Transverse colon (tissue), 4 donors: ENCODE measurements around the gene FBXL4. TPM values are rescaled to one million over a fixed set of nuclear protein-coding genes. Genes with fewer than 3 reads are reported as not detected.

ENCODE experiments used
- DNase-seq: peaks from one replicate; pipeline ENCODE4 v3.0.0-alpha.2; 2019
- H3K27ac ChIP-seq, 4 donors: fragments of 200-600 bp; sonication (generic); 2 replicates each; pipeline ENCODE4 v1.5.1; 2016 to 2018; ENCODE audit warnings: inconsistent platforms in 4 of 4
- H3K27me3 ChIP-seq: fragments of 200-600 bp; sonication (generic); 2 replicates; pipeline ENCODE4 v1.5.1; 2017; ENCODE audit warnings: inconsistent platforms
- H3K36me3 ChIP-seq, 4 donors: fragments of 200-600 bp; sonication (generic); 2 replicates each; pipeline ENCODE4 v1.5.1; 2017 to 2019; ENCODE audit warnings: inconsistent platforms in 4 of 4
- H3K4me1 ChIP-seq, 4 donors: fragments of 200-600 bp; sonication (generic); 2 replicates each; pipeline ENCODE4 v1.5.1; 2017 to 2020; ENCODE audit warnings: inconsistent platforms in 4 of 4
- H3K4me3 ChIP-seq, 4 donors: fragments of 200-600 bp; sonication (generic); 1 replicate in 1 of 4; 2 replicates in 3 of 4; pipeline versions ENCODE4 v1.5.1 to v1.6.1; 2017 to 2019; ENCODE audit warnings: inconsistent platforms in 4 of 4
- H3K9me3 ChIP-seq, 2 donors: fragments of 200-600 bp; sonication (generic); 2 replicates each; pipeline ENCODE4 v1.5.1; 2017 to 2019; ENCODE audit warnings: inconsistent platforms in 2 of 2
- EP300 ChIP-seq: sonication (generic); formaldehyde crosslinking; IDR thresholded peaks from one replicate; pipeline ENCODE4 v1.6.1; 2017; ENCODE audit warnings: antibody characterized with exemption, low read depth
- POLR2A ChIP-seq: fragments of 450-650 bp; IDR thresholded peaks from one replicate; pipeline ENCODE4 v1.6.1; 2016; ENCODE audit warnings: antibody characterized with exemption, mild to moderate bottlenecking, moderate library complexity
- POLR2AphosphoS5 ChIP-seq, 3 donors: sonication (generic); formaldehyde crosslinking; IDR thresholded peaks; one replicate each; pipeline ENCODE4 v1.6.1; 2016; ENCODE audit warnings: antibody characterized with exemption in 3 of 3
- WGBS, 2 donors: methylation state at CpG; one replicate each; pipeline ENCODE4 v1.1.5; 2018; ENCODE audit warnings: low coverage in 1 of 2; 5-methylcytosine and 5-hydroxymethylcytosine counted together
- in situ Hi-C, 4 donors: fragments of 200-750 bp; cut with MboI; loops; one replicate each; pipeline versions ENCODE4 v1.15.0 to v1.15.1; 2017; ENCODE audit warnings: low sequenced_read_pairs in 3 of 4, low pct_ligation_motif_present in 1 of 4, low pct_unique_long_range_greater_than_20kb in 1 of 4
- intact Hi-C: fragments of 100-400 bp; cut with DNase I; formaldehyde crosslinking; loops from one replicate; pipeline ENCODE4 v1.15.1; 2023; ENCODE audit warnings: low total_unique reads
- total RNA-seq, 4 donors: library from RNA; depleted of rRNA; stranded (reverse); fragments of >200 nt; gene quantifications; one replicate each; pipeline ENCODE4 v1.1.0, GENCODE V29; 2016
- TF ChIP-seq, protein P1 (sequence below), 5 experiments: fragments of 200-600 bp in 3 of 5; fragments of 450-650 bp in 2 of 5; sonication (generic) in 3 of 5; IDR thresholded peaks; 1 replicate in 2 of 5; 2 replicates in 3 of 5; pipeline ENCODE4 v1.5.1; 2016 to 2017; ENCODE audit warnings: antibody characterized with exemption in 5 of 5, inconsistent platforms in 3 of 5, mild to moderate bottlenecking in 2 of 5, moderate library complexity in 1 of 5

The FBXL4 gene
- total RNA-seq, 4 donors from 2014 or later, result 8.6 to 22.5 (median 13.5) TPM

DNA sequence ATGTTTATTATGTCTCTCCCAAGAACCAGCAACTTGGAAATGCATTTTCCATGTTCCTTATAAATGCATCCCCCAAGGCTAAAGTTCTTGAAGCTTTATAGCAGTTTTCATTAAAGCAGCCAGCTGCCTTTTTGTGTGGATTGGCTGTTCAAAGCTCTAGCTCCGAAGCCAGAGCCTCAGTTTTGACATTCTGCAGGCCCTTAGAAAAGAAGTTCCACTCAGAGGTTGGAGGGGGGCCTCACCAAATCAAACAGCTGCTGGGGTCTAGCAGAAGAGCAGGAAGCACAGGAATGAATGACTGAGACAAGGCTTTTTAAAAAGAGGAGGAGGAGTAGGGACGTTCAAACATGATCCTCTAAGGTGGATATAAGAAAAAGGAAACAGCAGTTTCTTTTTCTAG lies 117.6 kb downstream of the FBXL4 start:
- Histone ChIP-seq H3K27me3 (peaks cover 99% of the 10 kb centered on the region), H3K27ac (no peak overlapping the region), H3K4me1 (peaks cover 16 to 48% (median 34%) of the 10 kb centered on the region in 4 donors), H3K36me3 (no peaks in the 10 kb centered on the region), H3K9me3 (no peaks in the 10 kb centered on the region), H3K4me3 (no peak overlapping the region)
- TF ChIP-seq EP300, result no peak
- no peak for TF ChIP-seq POLR2AphosphoS5 (IDR thresholded peaks at IDR 0.05)
- TF ChIP-seq POLR2A, result no peak
- TF ChIP-seq, protein P1, sequence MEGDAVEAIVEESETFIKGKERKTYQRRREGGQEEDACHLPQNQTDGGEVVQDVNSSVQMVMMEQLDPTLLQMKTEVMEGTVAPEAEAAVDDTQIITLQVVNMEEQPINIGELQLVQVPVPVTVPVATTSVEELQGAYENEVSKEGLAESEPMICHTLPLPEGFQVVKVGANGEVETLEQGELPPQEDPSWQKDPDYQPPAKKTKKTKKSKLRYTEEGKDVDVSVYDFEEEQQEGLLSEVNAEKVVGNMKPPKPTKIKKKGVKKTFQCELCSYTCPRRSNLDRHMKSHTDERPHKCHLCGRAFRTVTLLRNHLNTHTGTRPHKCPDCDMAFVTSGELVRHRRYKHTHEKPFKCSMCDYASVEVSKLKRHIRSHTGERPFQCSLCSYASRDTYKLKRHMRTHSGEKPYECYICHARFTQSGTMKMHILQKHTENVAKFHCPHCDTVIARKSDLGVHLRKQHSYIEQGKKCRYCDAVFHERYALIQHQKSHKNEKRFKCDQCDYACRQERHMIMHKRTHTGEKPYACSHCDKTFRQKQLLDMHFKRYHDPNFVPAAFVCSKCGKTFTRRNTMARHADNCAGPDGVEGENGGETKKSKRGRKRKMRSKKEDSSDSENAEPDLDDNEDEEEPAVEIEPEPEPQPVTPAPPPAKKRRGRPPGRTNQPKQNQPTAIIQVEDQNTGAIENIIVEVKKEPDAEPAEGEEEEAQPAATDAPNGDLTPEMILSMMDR (IDR thresholded peaks at IDR 0.05), result no peak
- DNase-seq, result no peak
- 0 to 19% methylated on average over 1 to 2 of the region's 2 CpGs for WGBS, 2 donors
- in situ Hi-C loops (no loop called here), intact Hi-C loops (no loop called here)

DNA sequence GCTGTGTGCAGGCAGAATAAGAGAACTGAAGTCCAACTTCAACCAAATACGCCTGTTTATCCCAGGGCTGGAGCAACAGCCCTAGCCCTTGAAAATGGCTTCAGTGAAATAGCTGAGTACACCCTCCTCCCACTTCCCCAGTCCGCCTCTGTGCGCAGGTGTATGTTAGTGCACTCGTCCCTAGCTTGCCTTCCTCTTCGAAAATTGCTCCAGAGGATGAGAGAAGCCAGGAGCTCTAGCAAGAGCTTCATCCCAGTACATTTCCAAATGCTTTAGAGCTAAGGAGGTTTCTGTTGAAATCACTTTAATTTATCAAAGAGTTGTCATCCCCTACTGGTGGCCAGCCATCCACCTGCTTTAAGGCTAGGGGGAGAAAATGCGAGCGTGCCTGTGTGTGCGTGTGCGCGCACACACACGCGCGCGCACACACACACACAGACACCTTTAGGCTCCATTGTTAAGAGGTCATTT lies 118.8 kb downstream of the FBXL4 start:
- in situ Hi-C loops, result no loop called here
- intact Hi-C loops, result no loop called here
- Histone ChIP-seq H3K27me3 (peaks cover 100% of the 10 kb centered on the region), H3K4me1 (peaks cover 15 to 47% (median 28%) of the 10 kb centered on the region in 4 donors), H3K4me3 (no peak overlapping the region), H3K27ac (no peak overlapping the region), H3K9me3 (no peaks in the 10 kb centered on the region), H3K36me3 (no peaks in the 10 kb centered on the region)
- DNase-seq, result no peak
- TF ChIP-seq, protein P1 (IDR thresholded peaks at IDR 0.05), result no peak
- whole genome bisulfite sequencing, 2 donors, result 17 to 40% methylated on average over 1 to 14 of the region's 14 CpGs

DNA sequence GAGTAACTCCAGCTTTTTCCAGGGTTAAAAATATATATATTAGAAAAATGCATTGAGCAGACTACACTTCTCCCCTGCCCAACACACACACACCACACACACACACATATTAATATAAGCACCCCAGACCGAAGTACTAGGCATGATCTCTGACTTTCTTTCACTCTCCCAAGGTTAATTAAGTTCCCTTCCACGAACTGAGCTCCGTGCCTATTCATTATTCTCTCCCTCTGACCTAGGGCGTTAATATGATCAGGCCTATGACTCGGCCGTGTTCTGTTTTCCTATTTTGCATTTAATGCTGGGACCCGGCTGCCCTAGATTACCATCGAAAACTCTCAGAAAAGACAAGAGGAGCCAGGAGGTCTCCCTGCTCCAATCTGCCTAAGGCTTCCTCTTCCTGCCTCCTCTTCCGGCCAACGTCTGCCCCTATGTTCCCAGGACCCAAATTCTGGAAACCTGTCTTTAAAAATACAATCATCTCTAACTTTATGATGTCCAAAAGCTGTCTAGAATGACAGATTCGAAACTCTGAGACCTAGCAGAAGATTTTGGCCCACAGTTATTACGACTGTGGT lies 119.4 kb downstream of the FBXL4 start:
- Histone ChIP-seq H3K36me3 (no peaks in the 10 kb centered on the region), H3K27ac (no peak overlapping the region), H3K27me3 (peaks cover 100% of the 10 kb centered on the region), H3K4me3 (no peak overlapping the region), H3K4me1 (peaks cover 15 to 44% (median 22%) of the 10 kb centered on the region in 4 donors), H3K9me3 (no peaks in the 10 kb centered on the region)
- no peak for DNase-seq
- in situ Hi-C loops (no loop called here), intact Hi-C loops (no loop called here)
- TF ChIP-seq POLR2A (no peak), POLR2AphosphoS5 (IDR thresholded peaks at IDR 0.05) (no peak), EP300 (no peak)
- TF ChIP-seq, protein P1 (IDR thresholded peaks at IDR 0.05), result no peak
- WGBS, 2 donors, result 0 to 5% methylated on average over 3 to 12 of the region's 12 CpGs

DNA sequence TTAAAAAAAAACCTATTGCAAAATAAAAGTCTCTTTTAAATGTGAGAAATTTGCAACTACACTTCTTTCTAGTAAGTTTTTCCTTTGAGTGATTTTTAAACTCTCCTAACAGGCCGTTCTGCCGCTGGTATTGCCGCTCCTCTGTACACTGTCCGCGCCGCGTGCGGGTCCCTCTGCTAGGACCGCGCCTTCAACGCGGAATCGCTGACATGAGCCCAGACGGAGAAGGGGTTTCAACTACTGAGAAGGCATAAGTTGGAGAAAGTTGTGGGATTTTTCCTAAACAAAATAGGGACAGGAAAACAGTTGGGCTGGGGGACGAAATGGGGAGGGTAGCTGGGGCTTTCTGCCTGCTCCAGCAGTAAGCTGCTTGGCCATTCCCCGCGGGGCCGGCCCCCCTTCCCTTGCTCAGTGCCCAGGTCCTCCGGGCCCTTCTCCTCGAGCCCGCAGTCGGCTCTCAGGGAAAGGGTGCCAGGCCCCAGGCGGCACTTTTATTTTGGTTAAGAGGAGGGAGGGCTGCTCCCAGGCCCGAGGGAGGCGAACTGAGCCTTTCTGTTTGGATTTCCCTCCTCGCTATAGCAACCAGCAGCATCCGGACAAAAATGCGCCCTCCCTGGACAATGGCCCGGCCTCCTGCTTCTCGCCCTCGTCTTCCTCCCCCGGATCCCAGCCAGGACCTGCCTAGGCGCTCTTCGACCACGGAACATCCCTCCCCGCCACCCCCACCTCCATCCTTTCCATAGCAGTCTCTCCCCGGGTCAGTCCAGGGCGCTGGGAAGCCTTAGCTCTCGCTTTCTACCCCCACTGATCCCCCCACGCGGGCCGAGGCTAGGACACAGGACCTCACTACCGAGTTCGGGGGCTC lies 120.2 kb downstream of the FBXL4 start:
- intact Hi-C loops (no loop called here), in situ Hi-C loops (no loop called here)
- no peaks in the 10 kb centered on the region for H3K9me3 ChIP-seq
- H3K4me3 ChIP-seq, result no peak overlapping the region
- TF ChIP-seq POLR2A, result no peak
- TF ChIP-seq EP300, result no peak
- TF ChIP-seq POLR2AphosphoS5 (IDR thresholded peaks at IDR 0.05), result no peak
- no peak for DNase-seq
- H3K4me1 ChIP-seq, result peaks cover 7 to 36% (median 15%) of the 10 kb centered on the region in 4 donors
- H3K36me3 ChIP-seq, result no peaks in the 10 kb centered on the region
- no peak overlapping the region for H3K27ac ChIP-seq
- H3K27me3 ChIP-seq, result peaks cover 100% of the 10 kb centered on the region
- 2 to 16% methylated on average over 9 to 44 of the region's 44 CpGs for WGBS, 2 donors
